ENCODE results near the gene HNRNPLL. TPM values are rescaled to one million over a fixed set of nuclear protein-coding genes. Genes with fewer than 3 reads are reported as not detected.

The HNRNPLL gene
- total and polyA plus RNA-seq, 2 of the 8 experiments (the other 6 are each of a cell fraction or from before 2014, with no cell fraction given) = 18.6 to 69.3 TPM

DNA sequence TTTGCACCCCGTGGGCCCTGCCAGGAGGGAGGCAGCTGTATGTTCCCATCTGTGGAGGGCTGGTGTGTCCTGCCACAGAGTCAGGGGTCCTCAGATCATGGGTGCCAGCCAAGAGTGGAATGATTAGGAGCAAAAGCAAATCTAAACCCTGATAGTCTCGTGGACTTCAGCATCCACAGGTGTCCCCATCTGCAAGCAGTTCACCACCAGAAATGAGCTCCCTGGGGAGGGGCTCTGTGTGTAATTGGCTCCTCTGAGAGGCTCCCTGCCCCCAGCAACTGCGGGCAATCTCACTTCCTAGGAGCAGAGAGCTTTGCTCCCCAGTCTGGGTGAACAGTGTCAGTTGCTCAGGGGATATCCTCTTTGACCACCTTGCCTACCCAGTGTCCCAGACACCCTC is 78.1 kb downstream of the HNRNPLL start (continued):
- no peak for TF ChIP-seq CHD7 (IDR thresholded peaks at IDR 0.05; ENCODE audit: insufficient replicate concordance, low read length)
- TF ChIP-seq SUZ12 (IDR thresholded peaks at IDR 0.05; ENCODE audit: low read length) = no peak

Data from H1 (cell line).